Measurements from ENCODE around the gene ZNF19. TPM values are rescaled to one million over a fixed set of nuclear protein-coding genes. Genes with fewer than 3 reads are reported as not detected.

The ZNF19 gene
- total and polyA plus RNA-seq, 2 of the 8 experiments (the other 6 are each of a cell fraction or from before 2014, with no cell fraction given), result 1.5 to 3.5 TPM

DNA sequence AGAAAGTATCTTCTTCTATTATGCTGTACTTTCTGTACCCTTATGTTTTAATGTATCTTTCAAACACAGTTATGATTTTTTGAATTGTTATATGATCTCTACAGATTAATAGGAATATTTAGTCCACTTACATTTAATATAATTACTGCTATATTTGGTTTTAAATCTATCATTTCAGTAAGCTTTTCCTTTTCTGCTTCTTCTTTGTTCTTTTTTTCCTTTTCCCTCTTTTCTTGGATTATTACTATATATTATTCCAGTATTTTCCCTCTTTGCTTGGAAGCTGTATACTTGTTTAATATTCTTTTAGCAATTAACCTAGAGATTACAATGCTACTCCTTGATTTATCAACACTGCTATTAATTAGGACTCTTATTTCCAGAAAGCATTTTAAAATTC, 60.7 kb downstream of the ZNF19 start (continued):
- no peak for TF ChIP-seq EZH2 (IDR thresholded peaks at IDR 0.05; ENCODE audit: low read depth, low read length, severe bottlenecking)

Measured in H1 (cell line).